EH (cell line): Measurements from ENCODE around the gene ORMDL2.
"Not testable (repeated sequence)": the region's sequence is repeated elsewhere in the genome, so short reads cannot be mapped to it uniquely, and the experiment has no call there.

Experiments
- DNase-seq: peaks from one replicate; pipeline ENCODE4 v3.0.0-alpha.2; 2015; ENCODE audit warnings: low read depth

ORMDL2 gene

GRCh38 chr12:55829967-55830600 lies 12.2 kb downstream of the ORMDL2 start:
- no peak for DNase-seq

GRCh38 chr12:55830601-55831446 lies 13.0 kb downstream of the ORMDL2 start:
- DNase-seq: peak; percentile 59

GRCh38 chr12:55831447-55831815 lies 13.6 kb downstream of the ORMDL2 start:
- DNase-seq: peak; percentile 8

- no peak for DNase-seq
Measured at GRCh38 chr12:55833056-55833455, 15.2 kb downstream of the ORMDL2 start.

GRCh38 chr12:55834400-55834799 lies 16.6 kb downstream of the ORMDL2 start:
- not testable (repeated sequence) for DNase-seq

- no peak for DNase-seq
Measured at GRCh38 chr12:55838361-55838760, 20.5 kb downstream of the ORMDL2 start.

- DNase-seq: no peak
Measured at GRCh38 chr12:55839345-55840140, 21.7 kb downstream of the ORMDL2 start.

- peak; percentile 19 for DNase-seq
Measured at GRCh38 chr12:55840581-55841351, 22.9 kb downstream of the ORMDL2 start.

- DNase-seq: peak; percentile 84
Measured at GRCh38 chr12:55842681-55843429, 25.0 kb downstream of the ORMDL2 start, which contains the start of gene MMP19. Gene MMP19, minus strand, starts transcription at chr12:55842936. Its CDS starts 106 bp downstream, at chr12:55842830.

GRCh38 chr12:55843431-55843830 lies 25.6 kb downstream of the ORMDL2 start:
- DNase-seq: no peak

- DNase-seq: no peak
Measured at GRCh38 chr12:55844961-55845360, 27.1 kb downstream of the ORMDL2 start.

- DNase-seq: no peak
Measured at GRCh38 chr12:55845361-55845760, 27.5 kb downstream of the ORMDL2 start.

GRCh38 chr12:55845785-55846496 lies 28.1 kb downstream of the ORMDL2 start:
- no peak for DNase-seq

GRCh38 chr12:55847033-55847432 lies 29.2 kb downstream of the ORMDL2 start:
- DNase-seq: peak; percentile 86

GRCh38 chr12:55847603-55848291 lies 29.9 kb downstream of the ORMDL2 start:
- DNase-seq: peak; percentile 100

GRCh38 chr12:55849616-55850343 lies 31.9 kb downstream of the ORMDL2 start:
- no peak for DNase-seq

- DNase-seq: peak; percentile 7
Measured at GRCh38 chr12:55850401-55850800, 32.6 kb downstream of the ORMDL2 start.

- DNase-seq: peak; percentile 11
Measured at GRCh38 chr12:55850893-55851292, 33.1 kb downstream of the ORMDL2 start.

GRCh38 chr12:55852740-55853139 lies 34.9 kb downstream of the ORMDL2 start:
- DNase-seq: no peak
